GM21390 (cell line): ENCODE results near the gene MSI2.

Experiments
- ATAC-seq: cut with Tn5 transposase; IDR thresholded peaks from one replicate; pipeline ENCODE4 v1.9.1; 2021; ENCODE audit not compliant: unreplicated experiment

The MSI2 gene

GRCh38 chr17:57269052-57269451, 12.7 kb downstream of the MSI2 start:
- no peak for ATAC-seq

- no peak for ATAC-seq
Measured at GRCh38 chr17:57269598-57270255, 13.4 kb downstream of the MSI2 start.

- no peak for ATAC-seq
Measured at GRCh38 chr17:57270801-57271245, 14.5 kb downstream of the MSI2 start.

GRCh38 chr17:57271821-57272220, 15.5 kb downstream of the MSI2 start:
- ATAC-seq, result no peak

- no peak for ATAC-seq
Measured at GRCh38 chr17:57273490-57273889, 17.2 kb downstream of the MSI2 start.

GRCh38 chr17:57274162-57274561, 17.8 kb downstream of the MSI2 start:
- ATAC-seq, result no peak

- no peak for ATAC-seq
Measured at GRCh38 chr17:57275071-57275764, 18.9 kb downstream of the MSI2 start.

- ATAC-seq, result no peak
Measured at GRCh38 chr17:57276621-57277020, 20.3 kb downstream of the MSI2 start.

- ATAC-seq, result no peak
Measured at GRCh38 chr17:57277923-57278604, 21.7 kb downstream of the MSI2 start.

GRCh38 chr17:57278740-57279387, 22.5 kb downstream of the MSI2 start:
- ATAC-seq, result no peak

GRCh38 chr17:57279432-57279831, 23.1 kb downstream of the MSI2 start:
- no peak for ATAC-seq

- no peak for ATAC-seq
Measured at GRCh38 chr17:57281887-57282286, 25.6 kb downstream of the MSI2 start.

- no peak for ATAC-seq
Measured at GRCh38 chr17:57282296-57282695, 26.0 kb downstream of the MSI2 start.

GRCh38 chr17:57283203-57283971, 27.1 kb downstream of the MSI2 start:
- ATAC-seq, result no peak

- no peak for ATAC-seq
Measured at GRCh38 chr17:57284583-57284982, 28.3 kb downstream of the MSI2 start.

GRCh38 chr17:57284984-57285646, 28.8 kb downstream of the MSI2 start:
- no peak for ATAC-seq

GRCh38 chr17:57285701-57286100, 29.4 kb downstream of the MSI2 start:
- no peak for ATAC-seq

GRCh38 chr17:57286399-57287105, 30.2 kb downstream of the MSI2 start:
- ATAC-seq, result no peak

- ATAC-seq, result no peak
Measured at GRCh38 chr17:57288040-57288772, 31.9 kb downstream of the MSI2 start.
